DOHH2 (cell line): Measurements from ENCODE around the gene VPS52.
"Not testable (repeated sequence)": the region's sequence is repeated elsewhere in the genome, so short reads cannot be mapped to it uniquely, and the experiment has no call there.

Experiments
- H3F3A ChIP-seq: fragments of 200-600 bp; sonication (generic), shearing (Covaris generic); 2 replicates; pipeline ENCODE4 v1.6.0; 2016; ENCODE audit warnings: antibody characterized with exemption, mild to moderate bottlenecking; ENCODE audit not compliant: control insufficient read depth, insufficient read depth
- H3K27ac ChIP-seq: fragments of 200-600 bp; sonication (generic); 2 replicates; pipeline ENCODE4 v1.5.1; 2014; ENCODE audit warnings: low read depth, mild to moderate bottlenecking, low read length, moderate library complexity
- H3K27me3 ChIP-seq: fragments of 200-600 bp; sonication (generic); 2 replicates; pipeline ENCODE4 v1.6.1; 2014; ENCODE audit warnings: mild to moderate bottlenecking, low read length, mixed read lengths; ENCODE audit not compliant: control insufficient read depth
- H3K36me3 ChIP-seq: fragments of 200-600 bp; sonication (generic); 2 replicates; pipeline ENCODE4 v1.6.1; 2014; ENCODE audit warnings: mild to moderate bottlenecking, low read length, moderate library complexity, mixed read lengths; ENCODE audit not compliant: control insufficient read depth
- H3K4me1 ChIP-seq: fragments of 200-600 bp; sonication (generic); 2 replicates; pipeline ENCODE4 v1.6.1; 2014; ENCODE audit warnings: mild to moderate bottlenecking, low read length, mixed read lengths; ENCODE audit not compliant: control insufficient read depth
- H3K4me2 ChIP-seq: fragments of 200-600 bp; sonication (generic); 2 replicates; pipeline ENCODE4 v1.6.0; 2014; ENCODE audit warnings: mild to moderate bottlenecking, low read length, moderate library complexity
- H3K4me3 ChIP-seq: fragments of 200-600 bp; sonication (generic); 2 replicates; pipeline ENCODE4 v1.5.1; 2014; ENCODE audit warnings: mild to moderate bottlenecking, low read length, mixed read lengths
- H3K79me2 ChIP-seq: fragments of 200-600 bp; sonication (generic); 2 replicates; pipeline ENCODE4 v1.6.1; 2014; ENCODE audit warnings: mild to moderate bottlenecking, low read length, mixed read lengths; ENCODE audit not compliant: control insufficient read depth
- H3K9me2 ChIP-seq: fragments of 200-600 bp; sonication (generic); replicated peaks from 2 replicates; pipeline ENCODE4 v1.6.1; 2014; ENCODE audit warnings: mild to moderate bottlenecking, low read length, mixed read lengths; ENCODE audit not compliant: control insufficient read depth
- H3K9me3 ChIP-seq: fragments of 200-600 bp; sonication (generic); 2 replicates; pipeline ENCODE4 v1.6.1; 2014; ENCODE audit warnings: antibody characterized with exemption, low read length, mixed read lengths; ENCODE audit not compliant: control insufficient read depth, insufficient read depth
- H4K20me1 ChIP-seq: fragments of 200-600 bp; sonication (generic); 2 replicates; pipeline ENCODE4 v1.6.0; 2014; ENCODE audit warnings: low read depth, mild to moderate bottlenecking, antibody characterized with exemption, low read length, moderate library complexity; ENCODE audit not compliant: control insufficient read depth, insufficient read depth
- CTCF ChIP-seq: fragments of 200-600 bp; sonication (generic); IDR thresholded peaks from one replicate; pipeline ENCODE4 v1.5.1; 2014; ENCODE audit warnings: antibody characterized with exemption, mild to moderate bottlenecking, low read depth, low read length; ENCODE audit not compliant: poor library complexity, severe bottlenecking
- EZH2phosphoT487 ChIP-seq: fragments of 200-600 bp; sonication (generic); IDR thresholded peaks from 2 replicates; pipeline ENCODE4 v1.6.1; 2017; ENCODE audit warnings: borderline replicate concordance, mild to moderate bottlenecking, antibody characterized with exemption, low read length, moderate library complexity, mixed read lengths

The VPS52 gene

DNA sequence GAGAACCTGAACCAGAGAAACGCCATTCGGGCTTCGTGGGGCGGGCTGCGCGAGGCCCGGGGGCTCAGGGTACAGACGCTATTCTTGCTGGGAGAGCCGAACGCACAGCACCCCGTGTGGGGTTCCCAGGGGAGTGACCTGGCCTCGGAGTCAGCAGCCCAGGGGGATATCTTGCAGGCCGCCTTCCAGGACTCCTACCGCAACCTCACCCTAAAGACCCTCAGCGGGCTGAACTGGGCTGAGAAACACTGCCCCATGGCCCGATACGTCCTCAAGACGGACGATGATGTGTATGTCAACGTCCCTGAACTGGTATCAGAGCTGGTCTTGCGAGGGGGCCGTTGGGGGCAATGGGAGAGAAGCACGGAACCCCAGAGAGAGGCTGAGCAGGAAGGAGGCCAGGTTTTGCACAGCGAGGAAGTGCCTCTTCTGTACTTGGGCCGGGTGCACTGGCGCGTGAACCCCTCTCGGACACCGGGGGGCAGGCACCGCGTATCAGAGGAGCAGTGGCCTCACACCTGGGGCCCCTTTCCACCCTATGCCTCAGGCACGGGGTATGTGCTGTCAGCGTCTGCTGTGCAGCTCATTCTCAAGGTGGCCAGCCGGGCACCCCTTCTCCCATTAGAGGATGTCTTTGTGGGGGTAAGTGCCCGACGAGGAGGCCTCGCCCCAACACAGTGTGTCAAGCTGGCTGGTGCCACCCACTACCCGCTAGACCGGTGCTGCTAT is 6.2 kb upstream of the VPS52 start:
- TF ChIP-seq EZH2phosphoT487 (no peak), CTCF (no peak)
- Histone ChIP-seq H3K9me2 (no peaks in the 10 kb centered on the region), H3K36me3 (peaks cover 91% of the 10 kb centered on the region), H3K79me2 (peaks cover 31% of the 10 kb centered on the region), H3K27me3 (no peaks in the 10 kb centered on the region), H3K4me3 (peak overlapping the region; percentile 93), H4K20me1 (peaks cover 24% of the 10 kb centered on the region), H3F3A (peaks cover 69% of the 10 kb centered on the region), H3K27ac (peak overlapping the region; percentile 80), H3K9me3 (no peaks in the 10 kb centered on the region), H3K4me2 (peak overlapping the region; percentile 99), H3K4me1 (peaks cover 71% of the 10 kb centered on the region)

DNA sequence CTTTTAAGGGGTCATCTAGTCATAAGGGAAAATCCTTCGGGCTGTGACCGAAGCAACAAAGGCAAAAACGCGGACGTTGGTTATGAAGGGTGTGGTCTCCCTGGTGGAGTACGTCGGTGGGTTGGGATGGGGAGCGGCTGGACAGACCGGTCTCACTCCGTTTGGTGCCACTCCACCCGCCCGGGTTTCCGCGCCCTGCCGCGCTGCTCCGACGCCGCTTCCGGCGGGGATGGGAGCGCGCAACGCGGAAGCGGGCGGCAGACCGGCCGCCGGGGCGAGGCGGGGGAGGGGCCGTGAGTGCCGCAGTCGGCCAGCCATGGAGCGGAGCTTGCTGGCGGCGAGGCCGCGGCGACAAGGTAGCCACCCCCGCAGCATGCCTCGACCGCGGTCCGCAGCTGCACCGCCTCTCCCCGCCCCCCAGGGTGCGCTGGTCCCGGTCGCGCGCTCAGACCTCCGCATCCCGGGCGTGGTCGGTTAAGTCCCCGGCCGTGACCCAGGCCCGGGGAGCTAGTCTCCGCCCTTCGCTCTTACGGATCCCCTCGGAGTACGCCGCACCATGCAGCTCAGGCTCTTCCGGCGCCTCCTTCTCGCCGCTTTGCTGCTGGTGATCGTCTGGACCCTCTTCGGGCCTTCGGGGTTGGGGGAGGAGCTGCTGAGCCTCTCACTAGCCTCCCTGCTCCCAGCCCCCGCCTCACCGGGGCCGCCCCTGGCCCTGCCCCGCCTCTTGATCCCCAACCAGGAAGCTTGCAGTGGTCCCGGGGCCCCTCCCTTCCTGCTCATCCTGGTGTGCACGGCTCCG is 5.4 kb upstream of the VPS52 start, which contains the start of gene B3GALT4:
Gene B3GALT4 (plus strand): TSS at position 260 of the 799 bp plus-strand sequence. CDS start 297 bp downstream, at position 557.
- Histone ChIP-seq H3K27ac (peak within 1 kb of the TSS; percentile 80), H4K20me1 (peaks cover 25% of the 10 kb centered on the region), H3K36me3 (peaks cover 91% of the 10 kb centered on the region)

GRCh38 chr6:33276581-33276863 is 4.8 kb upstream of the VPS52 start:
- TF ChIP-seq EZH2phosphoT487, result no peak
- no peak for TF ChIP-seq CTCF
- Histone ChIP-seq H4K20me1 (peaks cover 25% of the 10 kb centered on the region), H3K4me3 (peak overlapping the region; percentile 93), H3K79me2 (peaks cover 44% of the 10 kb centered on the region), H3K27ac (peak overlapping the region; percentile 80), H3K9me2 (no peaks in the 10 kb centered on the region), H3F3A (peaks cover 75% of the 10 kb centered on the region), H3K36me3 (peaks cover 93% of the 10 kb centered on the region), H3K27me3 (no peaks in the 10 kb centered on the region), H3K4me1 (peaks cover 71% of the 10 kb centered on the region), H3K9me3 (no peaks in the 10 kb centered on the region), H3K4me2 (peak overlapping the region; percentile 99)

More for the DNA sequence above, 5.4 kb upstream of the VPS52 start, which contains the start of gene B3GALT4:
- Histone ChIP-seq H3K4me2 (peak within 1 kb of the TSS; percentile 99), H3K9me2 (no peaks in the 10 kb centered on the region), H3K9me3 (no peaks in the 10 kb centered on the region), H3F3A (peaks cover 74% of the 10 kb centered on the region), H3K79me2 (peaks cover 39% of the 10 kb centered on the region), H3K4me1 (peaks cover 71% of the 10 kb centered on the region), H3K4me3 (peak within 1 kb of the TSS; percentile 93), H3K27me3 (no peaks in the 10 kb centered on the region)
- TF ChIP-seq EZH2phosphoT487 (no peak), CTCF (peak; percentile 40)

- Histone ChIP-seq H3K79me2 (peaks cover 49% of the 10 kb centered on the region), H4K20me1 (peaks cover 25% of the 10 kb centered on the region), H3K27ac (peak overlapping the region; percentile 80), H3K4me3 (peak overlapping the region; percentile 93), H3F3A (peaks cover 75% of the 10 kb centered on the region), H3K36me3 (peaks cover 93% of the 10 kb centered on the region), H3K4me2 (peak overlapping the region; percentile 99), H3K4me1 (peaks cover 71% of the 10 kb centered on the region)
- H3K9me3 ChIP-seq, H3K27me3 ChIP-seq, H3K9me2 ChIP-seq: not testable (repeated sequence)
These were observed 4.3 kb upstream of the VPS52 start for GRCh38 chr6:33275795-33276580.
